HEK293 (cell line): ENCODE measurements around the gene C1orf174.
A peak's percentile ranks its signal among the peaks of the same experiment; 100 is the strongest.

Experiments
- SP7 ChIP-seq: fragments of 450-650 bp; formaldehyde crosslinking; IDR thresholded peaks from 2 replicates; pipeline ENCODE4 v1.5.1; 2016; ENCODE audit warnings: missing biosample characterization, missing genetic modification characterization
- TRIM28 ChIP-seq: IDR thresholded peaks from 2 replicates; pipeline ENCODE4 v1.6.1; 2011; ENCODE audit warnings: low read length, control low read depth, borderline replicate concordance
- ZBTB10 ChIP-seq: fragments of 450-650 bp; formaldehyde crosslinking; IDR thresholded peaks from 2 replicates; pipeline ENCODE4 v1.5.1; 2016; ENCODE audit warnings: missing biosample characterization, missing genetic modification characterization
- ZBTB11 ChIP-seq: fragments of 450-650 bp; formaldehyde crosslinking; conservative IDR thresholded peaks from 2 replicates; pipeline ENCODE4 v1.5.1; 2016; ENCODE audit warnings: low read depth, missing biosample characterization, missing genetic modification characterization
- ZBTB8A ChIP-seq: fragments of 450-650 bp; formaldehyde crosslinking; IDR thresholded peaks from 2 replicates; pipeline ENCODE4 v1.5.1; 2016; ENCODE audit warnings: missing biosample characterization, missing genetic modification characterization
- ZNF148 ChIP-seq: fragments of 450-650 bp; formaldehyde crosslinking; IDR thresholded peaks from 2 replicates; pipeline ENCODE4 v1.5.0; 2017; ENCODE audit warnings: missing biosample characterization, missing genetic modification characterization, borderline replicate concordance
- ZNF157 ChIP-seq: fragments of 450-650 bp; formaldehyde crosslinking; IDR thresholded peaks from 2 replicates; pipeline ENCODE4 v1.5.1; 2016; ENCODE audit warnings: missing biosample characterization, missing genetic modification characterization
- ZNF433 ChIP-seq: fragments of 450-650 bp; formaldehyde crosslinking; IDR thresholded peaks from 2 replicates; pipeline ENCODE4 v1.5.1; 2016; ENCODE audit warnings: missing biosample characterization, missing genetic modification characterization, low read depth
- ZNF629 ChIP-seq: fragments of 450-650 bp; formaldehyde crosslinking; IDR thresholded peaks from 2 replicates; pipeline ENCODE4 v1.5.1; 2017; ENCODE audit warnings: missing biosample characterization, missing genetic modification characterization
- ZNF701 ChIP-seq: fragments of 450-650 bp; formaldehyde crosslinking; IDR thresholded peaks from 2 replicates; pipeline ENCODE4 v1.5.1; 2016; ENCODE audit warnings: missing biosample characterization, missing genetic modification characterization
- ZNF76 ChIP-seq: fragments of 450-650 bp; formaldehyde crosslinking; IDR thresholded peaks from 2 replicates; pipeline ENCODE4; 2016; ENCODE audit warnings: low read depth, missing biosample characterization, missing genetic modification characterization, borderline replicate concordance
- ZNF830 ChIP-seq: fragments of 450-650 bp; IDR thresholded peaks from 2 replicates; pipeline ENCODE4 v1.5.0; 2018; ENCODE audit warnings: missing biosample characterization, missing genetic modification characterization, low read depth, mild to moderate bottlenecking, moderate library complexity
- ZSCAN4 ChIP-seq: fragments of 450-650 bp; formaldehyde crosslinking; IDR thresholded peaks from 2 replicates; pipeline ENCODE4 v1.5.1; 2017; ENCODE audit warnings: missing biosample characterization, missing genetic modification characterization
- ZXDB ChIP-seq: fragments of 450-650 bp; formaldehyde crosslinking; IDR thresholded peaks from 2 replicates; pipeline ENCODE4 v1.5.1; 2016; ENCODE audit warnings: missing biosample characterization, missing genetic modification characterization
- TF ChIP-seq, protein P1 (sequence below): fragments of 450-650 bp; formaldehyde crosslinking; IDR thresholded peaks from 2 replicates; pipeline ENCODE4 v1.5.1; 2016; ENCODE audit warnings: missing biosample characterization, missing genetic modification characterization
- TF ChIP-seq, protein P2 (sequence below): fragments of 450-650 bp; formaldehyde crosslinking; IDR thresholded peaks from 2 replicates; pipeline ENCODE4 v1.5.1; 2016; ENCODE audit warnings: missing biosample characterization, missing genetic modification characterization
- TF ChIP-seq, protein P3 (sequence below): fragments of 450-650 bp; formaldehyde crosslinking; IDR thresholded peaks from 2 replicates; pipeline ENCODE4 v1.5.1; 2016; ENCODE audit warnings: missing biosample characterization, missing genetic modification characterization

The C1orf174 gene

GRCh38 chr1:3856923-3857790 is 42.9 kb downstream of the C1orf174 start, which contains the start of the genes CEP104 and DFFB (continued):
- TF ChIP-seq, protein P1, sequence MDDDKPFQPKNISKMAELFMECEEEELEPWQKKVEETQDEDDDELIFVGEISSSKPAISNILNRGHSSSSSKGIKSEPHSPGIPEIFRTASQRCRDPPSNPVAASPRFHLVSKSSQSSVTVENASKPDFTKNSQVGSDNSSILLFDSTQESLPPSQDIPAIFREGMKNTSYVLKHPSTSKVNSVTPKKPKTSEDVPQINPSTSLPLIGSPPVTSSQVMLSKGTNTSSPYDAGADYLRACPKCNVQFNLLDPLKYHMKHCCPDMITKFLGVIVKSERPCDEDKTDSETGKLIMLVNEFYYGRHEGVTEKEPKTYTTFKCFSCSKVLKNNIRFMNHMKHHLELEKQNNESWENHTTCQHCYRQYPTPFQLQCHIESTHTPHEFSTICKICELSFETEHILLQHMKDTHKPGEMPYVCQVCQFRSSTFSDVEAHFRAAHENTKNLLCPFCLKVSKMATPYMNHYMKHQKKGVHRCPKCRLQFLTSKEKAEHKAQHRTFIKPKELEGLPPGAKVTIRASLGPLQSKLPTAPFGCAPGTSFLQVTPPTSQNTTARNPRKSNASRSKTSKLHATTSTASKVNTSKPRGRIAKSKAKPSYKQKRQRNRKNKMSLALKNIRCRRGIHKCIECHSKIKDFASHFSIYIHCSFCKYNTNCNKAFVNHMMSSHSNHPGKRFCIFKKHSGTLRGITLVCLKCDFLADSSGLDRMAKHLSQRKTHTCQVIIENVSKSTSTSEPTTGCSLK (tag by site-specific recombination) = no peak
- peak; percentile 80; the same call in 1 of the 2 replicates for TF ChIP-seq ZXDB (tag by site-specific recombination)
- no peak for TF ChIP-seq ZNF148 (tag by site-specific recombination)
- TF ChIP-seq ZNF76 (tag by site-specific recombination) = peak; percentile 93
- TF ChIP-seq ZNF629 = peak; percentile 29; the same call in 1 of the 2 replicates
- TF ChIP-seq ZNF830 (tag by site-specific recombination) = no peak
- TF ChIP-seq ZSCAN4 (tag by site-specific recombination) = no peak
- peak; percentile 38; the same call in 1 of the 2 replicates for TF ChIP-seq SP7
- no peak for TF ChIP-seq ZNF157 (tag by site-specific recombination)
- no peak for TF ChIP-seq ZNF701 (tag by site-specific recombination)
- TF ChIP-seq, protein P2, sequence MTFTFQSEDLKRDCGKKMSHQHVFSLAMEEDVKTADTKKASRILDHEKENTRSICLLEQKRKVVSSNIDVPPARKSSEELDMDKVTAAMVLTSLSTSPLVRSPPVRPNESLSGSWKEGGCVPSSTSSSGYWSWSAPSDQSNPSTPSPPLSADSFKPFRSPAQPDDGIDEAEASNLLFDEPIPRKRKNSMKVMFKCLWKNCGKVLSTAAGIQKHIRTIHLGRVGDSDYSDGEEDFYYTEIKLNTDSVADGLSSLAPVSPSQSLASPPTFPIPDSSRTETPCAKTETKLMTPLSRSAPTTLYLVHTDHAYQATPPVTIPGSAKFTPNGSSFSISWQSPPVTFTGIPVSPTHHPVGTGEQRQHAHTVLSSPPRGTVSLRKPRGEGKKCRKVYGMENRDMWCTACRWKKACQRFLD (tag by site-specific recombination) = no peak
- peak; percentile 70 for TF ChIP-seq ZBTB11
- TF ChIP-seq ZBTB10 (tag by site-specific recombination) = no peak
- TF ChIP-seq ZBTB8A (tag by site-specific recombination) = peak; percentile 91
- no peak for TF ChIP-seq ZNF433 (tag by site-specific recombination)
- peak; percentile 68; the same call in 1 of the 2 replicates for TF ChIP-seq TRIM28
- TF ChIP-seq, protein P3, sequence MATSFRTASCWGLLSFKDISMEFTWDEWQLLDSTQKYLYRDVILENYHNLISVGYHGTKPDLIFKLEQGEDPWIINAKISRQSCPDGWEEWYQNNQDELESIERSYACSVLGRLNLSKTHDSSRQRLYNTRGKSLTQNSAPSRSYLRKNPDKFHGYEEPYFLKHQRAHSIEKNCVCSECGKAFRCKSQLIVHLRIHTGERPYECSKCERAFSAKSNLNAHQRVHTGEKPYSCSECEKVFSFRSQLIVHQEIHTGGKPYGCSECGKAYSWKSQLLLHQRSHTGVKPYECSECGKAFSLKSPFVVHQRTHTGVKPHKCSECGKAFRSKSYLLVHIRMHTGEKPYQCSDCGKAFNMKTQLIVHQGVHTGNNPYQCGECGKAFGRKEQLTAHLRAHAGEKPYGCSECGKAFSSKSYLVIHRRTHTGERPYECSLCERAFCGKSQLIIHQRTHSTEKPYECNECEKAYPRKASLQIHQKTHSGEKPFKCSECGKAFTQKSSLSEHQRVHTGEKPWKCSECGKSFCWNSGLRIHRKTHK (tag by site-specific recombination) = no peak
